ENCODE data around the gene CNTNAP2.

DNA sequence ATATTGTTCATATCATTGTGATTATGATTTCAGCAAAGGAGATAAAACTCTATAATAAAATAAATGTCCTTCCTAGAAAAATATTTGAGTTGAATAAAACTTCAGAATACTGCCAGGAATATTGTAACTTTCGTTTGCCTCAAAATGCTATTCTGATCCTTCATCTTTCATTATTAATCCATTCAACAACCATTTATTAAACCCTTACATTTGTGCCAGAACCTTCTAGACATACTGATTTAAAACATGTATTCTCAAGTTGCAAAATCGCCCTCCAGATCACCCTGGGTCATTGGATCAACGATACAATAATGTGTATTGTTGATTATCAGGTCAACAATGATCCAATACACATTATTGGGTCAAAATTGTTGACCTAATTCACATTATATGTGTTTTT lies 759.8 kb downstream of the CNTNAP2 start:
- TF ChIP-seq, protein P1, sequence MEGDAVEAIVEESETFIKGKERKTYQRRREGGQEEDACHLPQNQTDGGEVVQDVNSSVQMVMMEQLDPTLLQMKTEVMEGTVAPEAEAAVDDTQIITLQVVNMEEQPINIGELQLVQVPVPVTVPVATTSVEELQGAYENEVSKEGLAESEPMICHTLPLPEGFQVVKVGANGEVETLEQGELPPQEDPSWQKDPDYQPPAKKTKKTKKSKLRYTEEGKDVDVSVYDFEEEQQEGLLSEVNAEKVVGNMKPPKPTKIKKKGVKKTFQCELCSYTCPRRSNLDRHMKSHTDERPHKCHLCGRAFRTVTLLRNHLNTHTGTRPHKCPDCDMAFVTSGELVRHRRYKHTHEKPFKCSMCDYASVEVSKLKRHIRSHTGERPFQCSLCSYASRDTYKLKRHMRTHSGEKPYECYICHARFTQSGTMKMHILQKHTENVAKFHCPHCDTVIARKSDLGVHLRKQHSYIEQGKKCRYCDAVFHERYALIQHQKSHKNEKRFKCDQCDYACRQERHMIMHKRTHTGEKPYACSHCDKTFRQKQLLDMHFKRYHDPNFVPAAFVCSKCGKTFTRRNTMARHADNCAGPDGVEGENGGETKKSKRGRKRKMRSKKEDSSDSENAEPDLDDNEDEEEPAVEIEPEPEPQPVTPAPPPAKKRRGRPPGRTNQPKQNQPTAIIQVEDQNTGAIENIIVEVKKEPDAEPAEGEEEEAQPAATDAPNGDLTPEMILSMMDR (IDR thresholded peaks at IDR 0.05; ENCODE audit: borderline replicate concordance, extremely low read depth, low read length, poor library complexity, severe bottlenecking): no peak
- TF ChIP-seq EZH2 (IDR thresholded peaks at IDR 0.05; ENCODE audit: borderline replicate concordance, low read depth, low read length, severe bottlenecking): no peak
